ENCODE data around the gene BIRC2. TPM values are rescaled to one million over a fixed set of nuclear protein-coding genes. Genes with fewer than 3 reads are reported as not detected.

The BIRC2 gene
- total and polyA plus RNA-seq, 3 experiments from 2014 or later: 35.2 to 42.8 (median 40.3) TPM

- H3K36me3 ChIP-seq (ENCODE audit: insufficient read depth, low read length): no peaks in the 10 kb centered on the region
- no peaks in the 10 kb centered on the region for H3K27me3 Mint-ChIP-seq
- no peaks in the 10 kb centered on the region for H3K9me3 ChIP-seq (ENCODE audit: low read length)
- peak overlapping the region in 6 of 8 donors; percentile 3 to 30 (median 26) for H3K27ac Mint-ChIP-seq
- no peaks in the 10 kb centered on the region for H3K9me3 Mint-ChIP-seq
- H3K27ac ChIP-seq (ENCODE audit: low read depth, low read length): no peak overlapping the region
- CTCF ChIA-PET: no interaction called here
- no peak overlapping the region for H3K4me3 ChIP-seq (ENCODE audit: low read length)
- no peak for DNase-seq
- H3K4me3 Mint-ChIP-seq: no peak overlapping the region
- POLR2A ChIA-PET: no interaction called here
- H3K36me3 Mint-ChIP-seq: peaks cover 0 to 69% (median 18%) of the 10 kb centered on the region in 3 donors
- no peaks in the 10 kb centered on the region for H3K27me3 ChIP-seq (ENCODE audit: insufficient read depth, low read length, poor library complexity, severe bottlenecking)
- peaks cover 16% of the 10 kb centered on the region for H3K4me1 ChIP-seq (ENCODE audit: insufficient read depth, low read length)
- H3K4me1 Mint-ChIP-seq: peaks cover 10 to 35% (median 21%) of the 10 kb centered on the region in 3 donors
Observed at GRCh38 chr11:102386136-102386734, 39.2 kb downstream of the BIRC2 start.

DNA sequence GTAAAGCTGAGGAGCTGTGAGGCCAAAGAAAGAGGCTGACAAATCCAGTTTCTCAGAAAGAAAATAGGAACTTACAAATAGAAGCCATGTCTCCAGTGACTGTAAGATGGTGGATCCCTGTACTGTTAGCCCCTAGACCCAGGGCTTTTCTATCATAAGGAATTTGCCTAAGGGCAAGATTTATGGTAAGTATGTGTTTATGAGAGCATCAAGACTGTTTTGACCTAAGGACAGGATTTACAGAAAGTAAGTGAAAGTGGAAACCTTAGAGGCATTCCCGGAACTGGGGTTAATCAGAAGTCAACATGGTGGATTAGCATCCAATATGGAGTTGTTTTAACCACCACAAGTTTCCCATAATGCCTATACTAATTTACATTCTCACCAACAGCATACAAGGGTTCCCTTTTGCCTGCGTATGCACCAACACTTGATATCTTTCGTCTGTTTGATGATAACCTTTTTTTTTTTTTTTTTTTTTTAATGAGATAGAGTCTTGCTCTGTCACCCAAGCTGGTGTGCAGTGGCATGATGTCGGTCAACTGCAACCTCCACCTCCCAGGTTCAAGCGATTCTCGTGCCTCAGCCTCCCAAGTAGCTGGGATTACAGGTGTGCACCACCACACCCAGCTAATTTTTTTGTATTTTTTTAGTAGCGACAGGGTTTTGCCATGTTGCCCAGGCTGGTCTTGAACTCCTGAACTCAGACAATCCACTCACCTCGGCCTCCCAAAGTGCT lies 40.2 kb downstream of the BIRC2 start:
- peaks cover 20% of the 10 kb centered on the region for H3K4me1 ChIP-seq (ENCODE audit: insufficient read depth, low read length)
- H3K4me3 Mint-ChIP-seq: no peak overlapping the region
- no peaks in the 10 kb centered on the region for H3K27me3 ChIP-seq (ENCODE audit: insufficient read depth, low read length, poor library complexity, severe bottlenecking)
- no peaks in the 10 kb centered on the region for H3K27me3 Mint-ChIP-seq
- no peak for DNase-seq
- H3K36me3 ChIP-seq (ENCODE audit: insufficient read depth, low read length): no peaks in the 10 kb centered on the region
- H3K36me3 Mint-ChIP-seq: peaks cover 0 to 69% (median 14%) of the 10 kb centered on the region in 3 donors
- ChIA-PET POLR2A (no interaction called here), CTCF (interaction anchor here (0.8 to 0.9 kb wide), 2 partner anchors 16 to 107 kb away, joined by 3 read pairs; no protein-coding TSS in a partner anchor)
- peak overlapping the region in 3 of 8 donors; percentile 15 to 25 (median 24) for H3K27ac Mint-ChIP-seq
- H3K27ac ChIP-seq (ENCODE audit: low read depth, low read length): no peak overlapping the region
- H3K9me3 Mint-ChIP-seq: no peaks in the 10 kb centered on the region
- H3K4me3 ChIP-seq (ENCODE audit: low read length): no peak overlapping the region
- H3K9me3 ChIP-seq (ENCODE audit: low read length): no peaks in the 10 kb centered on the region
- peaks cover 12 to 35% (median 21%) of the 10 kb centered on the region in 3 donors for H3K4me1 Mint-ChIP-seq

DNA sequence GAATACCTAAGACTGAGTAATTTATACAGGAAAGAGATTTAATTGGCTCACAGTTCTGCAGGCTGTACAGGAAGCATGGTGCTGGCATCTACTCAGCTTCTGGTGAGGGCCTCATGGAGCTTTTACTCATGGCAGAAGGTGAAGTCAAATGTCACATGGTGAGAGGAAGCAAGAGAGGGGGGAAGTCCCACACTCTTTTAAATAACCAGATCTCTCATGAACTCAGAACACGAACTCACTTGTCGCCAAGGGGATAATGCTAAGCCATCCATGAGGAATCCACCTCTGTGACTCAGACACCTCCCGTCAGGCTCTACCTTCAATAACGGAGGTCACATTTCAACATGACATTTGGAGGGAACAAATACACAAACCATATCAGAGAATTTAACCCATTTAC lies 42.2 kb downstream of the BIRC2 start:
- Mint-ChIP-seq H3K36me3 (peaks cover 0 to 75% (median 10%) of the 10 kb centered on the region in 3 donors), H3K27me3 (no peaks in the 10 kb centered on the region), H3K4me1 (peaks cover 19 to 42% (median 36%) of the 10 kb centered on the region in 3 donors), H3K4me3 (no peak overlapping the region), H3K9me3 (no peaks in the 10 kb centered on the region), H3K27ac (peak overlapping the region in 5 of 8 donors; percentile 21 to 70 (median 46))
- Histone ChIP-seq H3K36me3 (ENCODE audit: insufficient read depth, low read length) (peaks cover 2% of the 10 kb centered on the region), H3K4me1 (ENCODE audit: insufficient read depth, low read length) (peaks cover 20% of the 10 kb centered on the region), H3K9me3 (ENCODE audit: low read length) (no peaks in the 10 kb centered on the region), H3K27me3 (ENCODE audit: insufficient read depth, low read length, poor library complexity, severe bottlenecking) (no peaks in the 10 kb centered on the region), H3K4me3 (ENCODE audit: low read length) (no peak overlapping the region), H3K27ac (ENCODE audit: low read depth, low read length) (no peak overlapping the region)
- ChIA-PET POLR2A (interaction anchor here (0.6 kb wide), 1 partner anchor 62 kb away, joined by 3 read pairs; no protein-coding TSS in a partner anchor), CTCF (interaction anchor here (1.2 to 5.4 kb wide), 14 partner anchors 9 to 107 kb away, joined by 3 to 40 read pairs (median 10); no protein-coding TSS in a partner anchor)
- no peak for DNase-seq

- ChIA-PET POLR2A (interaction anchor here (1.4 kb wide), 1 partner anchor 61 kb away, joined by 7 read pairs; no protein-coding TSS in a partner anchor), CTCF (interaction anchor here (0.7 to 5.4 kb wide), 33 partner anchors 9 to 223 kb away, joined by 3 to 40 read pairs (median 8); no protein-coding TSS in a partner anchor)
- peaks cover 9% of the 10 kb centered on the region for H3K36me3 ChIP-seq (ENCODE audit: insufficient read depth, low read length)
- Mint-ChIP-seq H3K4me3 (no peak overlapping the region), H3K4me1 (peaks cover 19 to 36% (median 34%) of the 10 kb centered on the region in 3 donors), H3K36me3 (peaks cover 0 to 71% (median 10%) of the 10 kb centered on the region in 3 donors), H3K27ac (peak overlapping the region; percentile 15 to 86 (median 74)), H3K27me3 (no peaks in the 10 kb centered on the region), H3K9me3 (no peaks in the 10 kb centered on the region)
- no peak overlapping the region for H3K27ac ChIP-seq (ENCODE audit: low read depth, low read length)
- H3K4me1 ChIP-seq (ENCODE audit: insufficient read depth, low read length): peaks cover 20% of the 10 kb centered on the region
- DNase-seq: peak; percentile 27 to 71 (median 44)
- H3K27me3 ChIP-seq (ENCODE audit: insufficient read depth, low read length, poor library complexity, severe bottlenecking): no peaks in the 10 kb centered on the region
- H3K9me3 ChIP-seq (ENCODE audit: low read length): no peaks in the 10 kb centered on the region
- no peak overlapping the region for H3K4me3 ChIP-seq (ENCODE audit: low read length)
Observed at GRCh38 chr11:102390667-102391465, 43.9 kb downstream of the BIRC2 start.

GRCh38 chr11:102391549-102392237 lies 44.7 kb downstream of the BIRC2 start:
- no peaks in the 10 kb centered on the region for H3K9me3 Mint-ChIP-seq
- H3K4me3 ChIP-seq (ENCODE audit: low read length): no peak overlapping the region
- H3K9me3 ChIP-seq (ENCODE audit: low read length): no peaks in the 10 kb centered on the region
- DNase-seq: no peak
- H3K27ac Mint-ChIP-seq: peak overlapping the region in 5 of 8 donors; percentile 12 to 79 (median 43)
- no peak overlapping the region for H3K4me3 Mint-ChIP-seq
- CTCF ChIA-PET: interaction anchor here (0.9 to 5.4 kb wide), 23 partner anchors 8 to 222 kb away, joined by 3 to 40 read pairs (median 9); no protein-coding TSS in a partner anchor
- peaks cover 21% of the 10 kb centered on the region for H3K4me1 ChIP-seq (ENCODE audit: insufficient read depth, low read length)
- no peak overlapping the region for H3K27ac ChIP-seq (ENCODE audit: low read depth, low read length)
- POLR2A ChIA-PET: interaction anchor here (1.4 kb wide), 1 partner anchor 60 kb away, joined by 7 read pairs; no protein-coding TSS in a partner anchor
- peaks cover 10% of the 10 kb centered on the region for H3K36me3 ChIP-seq (ENCODE audit: insufficient read depth, low read length)
- H3K27me3 Mint-ChIP-seq: no peaks in the 10 kb centered on the region
- H3K4me1 Mint-ChIP-seq: peaks cover 21 to 36% (median 30%) of the 10 kb centered on the region in 3 donors
- H3K36me3 Mint-ChIP-seq: peaks cover 0 to 70% (median 10%) of the 10 kb centered on the region in 3 donors
- H3K27me3 ChIP-seq (ENCODE audit: insufficient read depth, low read length, poor library complexity, severe bottlenecking): no peaks in the 10 kb centered on the region

DNA sequence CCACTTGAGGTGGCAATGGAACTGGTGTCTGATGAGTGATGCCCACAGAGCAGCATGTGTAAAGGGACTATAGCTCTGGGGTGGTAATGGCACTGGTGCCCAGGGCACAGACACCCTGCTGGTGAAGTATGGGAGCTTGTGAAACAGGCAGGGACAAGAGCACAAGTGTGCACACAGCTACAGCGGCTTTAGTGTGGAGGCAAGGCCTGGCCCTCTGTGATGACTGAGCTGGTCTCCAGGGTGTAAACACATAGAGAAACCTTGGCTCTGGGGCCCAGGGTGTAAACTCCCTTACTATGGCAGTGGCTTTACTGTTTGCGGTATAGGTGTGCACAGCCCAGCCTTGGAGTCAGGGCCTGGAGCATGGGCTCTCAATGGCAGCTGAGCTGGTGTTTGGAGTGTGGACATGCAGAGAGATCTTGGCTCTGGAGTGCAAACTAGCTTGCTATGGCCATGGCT lies 46.3 kb downstream of the BIRC2 start:
- Histone ChIP-seq H3K36me3 (ENCODE audit: insufficient read depth, low read length) (peaks cover 14% of the 10 kb centered on the region), H3K27ac (ENCODE audit: low read depth, low read length) (no peak overlapping the region), H3K9me3 (ENCODE audit: low read length) (no peaks in the 10 kb centered on the region), H3K27me3 (ENCODE audit: insufficient read depth, low read length, poor library complexity, severe bottlenecking) (no peaks in the 10 kb centered on the region), H3K4me1 (ENCODE audit: insufficient read depth, low read length) (peaks cover 24% of the 10 kb centered on the region), H3K4me3 (ENCODE audit: low read length) (no peak overlapping the region)
- H3K36me3 Mint-ChIP-seq: peaks cover 0 to 73% (median 8%) of the 10 kb centered on the region in 3 donors
- H3K4me1 Mint-ChIP-seq: peaks cover 28 to 45% (median 37%) of the 10 kb centered on the region in 3 donors
- POLR2A ChIA-PET: interaction anchor here (0.5 kb wide), 1 partner anchor 13 kb away, joined by 4 read pairs; no protein-coding TSS in a partner anchor
- no peaks in the 10 kb centered on the region for H3K9me3 Mint-ChIP-seq
- no peak overlapping the region for H3K4me3 Mint-ChIP-seq
- DNase-seq: no peak
- H3K27ac Mint-ChIP-seq: peak overlapping the region in 7 of 8 donors; percentile 10 to 81 (median 35)
- H3K27me3 Mint-ChIP-seq: no peaks in the 10 kb centered on the region
- CTCF ChIA-PET: interaction anchor here (1.3 to 5.4 kb wide), 8 partner anchors 17 to 220 kb away, joined by 3 to 40 read pairs (median 8); no protein-coding TSS in a partner anchor

Data from CD8-positive, alpha-beta memory T cell (primary cell).